NCI-H2196 treated with DMSO at 0.1 percent for 48 hours (cell line): ENCODE results near the gene NEK4.

ENCODE experiments used
- DNase-seq: peaks from one replicate; lab custom pipeline; 2025; ENCODE audit not compliant: unreplicated experiment; lab: John Stamatoyannopoulos, UW

The NEK4 gene

GRCh38 chr3:52793702-52794611, 23.2 kb upstream of the NEK4 start:
- no peak for DNase-seq

DNA sequence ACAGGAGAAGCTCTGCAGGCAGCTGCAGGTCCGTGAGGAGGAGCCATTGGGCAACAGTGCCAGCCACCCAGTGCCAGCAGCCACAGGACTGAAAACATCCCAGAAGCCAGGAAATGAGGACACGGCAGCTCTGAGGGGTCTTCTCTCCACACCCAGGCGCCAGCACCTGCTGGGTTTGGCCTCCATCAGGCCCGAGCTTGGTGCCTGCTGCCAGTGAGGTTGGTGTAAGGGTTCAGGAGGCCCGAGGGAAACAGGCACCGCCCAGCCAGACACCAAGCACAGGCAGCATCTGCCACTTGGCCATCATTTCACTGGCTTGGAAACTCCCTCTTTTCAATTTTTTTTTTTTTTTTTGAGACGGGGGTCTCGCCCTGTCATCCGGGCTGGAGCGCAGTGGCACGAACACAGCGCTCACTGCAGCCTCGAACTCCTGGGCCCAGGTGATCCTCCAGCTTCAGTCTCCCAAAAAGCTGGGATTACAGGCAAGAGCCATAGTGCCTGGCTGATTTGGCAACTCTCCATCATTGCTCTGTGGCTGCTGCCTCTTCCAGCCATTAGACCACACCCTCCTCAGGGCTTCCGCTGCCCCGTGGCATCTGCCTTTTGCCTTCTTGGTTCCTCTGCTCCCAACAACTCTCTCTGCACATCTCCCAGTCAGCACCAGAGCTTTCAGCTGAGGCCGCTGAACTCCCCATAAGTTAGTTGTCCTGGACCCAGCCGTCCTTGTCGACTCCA, 22.4 kb upstream of the NEK4 start:
- DNase-seq: no peak

GRCh38 chr3:52792413-52792812, 21.7 kb upstream of the NEK4 start:
- no peak for DNase-seq

GRCh38 chr3:52791928-52792327, 21.2 kb upstream of the NEK4 start:
- DNase-seq: no peak

DNA sequence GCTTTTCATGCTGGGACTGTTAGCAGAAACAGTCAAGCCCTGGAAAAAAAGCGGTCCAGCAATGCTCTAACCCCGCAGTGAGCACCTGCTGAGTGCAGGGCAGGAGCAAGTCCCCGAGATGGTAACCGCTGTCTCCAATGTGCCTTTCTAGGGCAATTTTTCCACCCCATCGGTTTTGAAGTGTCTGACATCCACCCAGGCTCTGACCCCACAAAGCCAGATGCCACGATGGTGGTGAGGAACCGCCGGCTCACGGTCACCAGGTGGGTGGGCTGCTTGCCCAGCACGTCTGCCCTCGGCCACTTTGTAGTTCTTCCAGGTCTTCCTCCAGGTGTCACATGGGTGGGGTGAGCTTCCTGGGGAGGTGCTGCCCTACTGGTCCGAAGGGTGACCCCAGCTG, 20.6 kb upstream of the NEK4 start:
- no peak for DNase-seq

DNA sequence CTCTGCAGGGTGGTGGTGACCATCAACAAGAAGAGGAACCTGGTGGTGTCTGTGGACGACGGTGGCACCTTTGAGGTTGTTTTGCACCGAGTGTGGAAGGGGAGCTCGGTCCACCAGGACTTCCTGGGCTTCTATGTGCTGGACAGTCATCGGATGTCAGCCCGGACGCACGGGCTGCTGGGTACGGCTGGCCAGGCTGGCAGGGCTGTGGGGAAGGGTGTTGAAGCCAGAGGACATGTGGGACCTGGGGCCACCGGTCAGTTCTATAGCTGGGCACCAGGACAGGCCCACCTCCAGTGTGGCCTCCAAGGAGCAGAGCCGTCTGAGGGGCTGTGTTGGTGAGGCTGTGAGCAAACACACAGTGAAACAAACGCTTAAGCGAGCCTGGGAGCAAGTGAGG, 20.0 kb upstream of the NEK4 start:
- no peak for DNase-seq

- no peak for DNase-seq
Measured at GRCh38 chr3:52790337-52790736, 19.6 kb upstream of the NEK4 start.

GRCh38 chr3:52789746-52790040, 19.0 kb upstream of the NEK4 start:
- DNase-seq: no peak

GRCh38 chr3:52788890-52789745, 18.4 kb upstream of the NEK4 start:
- DNase-seq: no peak

DNA sequence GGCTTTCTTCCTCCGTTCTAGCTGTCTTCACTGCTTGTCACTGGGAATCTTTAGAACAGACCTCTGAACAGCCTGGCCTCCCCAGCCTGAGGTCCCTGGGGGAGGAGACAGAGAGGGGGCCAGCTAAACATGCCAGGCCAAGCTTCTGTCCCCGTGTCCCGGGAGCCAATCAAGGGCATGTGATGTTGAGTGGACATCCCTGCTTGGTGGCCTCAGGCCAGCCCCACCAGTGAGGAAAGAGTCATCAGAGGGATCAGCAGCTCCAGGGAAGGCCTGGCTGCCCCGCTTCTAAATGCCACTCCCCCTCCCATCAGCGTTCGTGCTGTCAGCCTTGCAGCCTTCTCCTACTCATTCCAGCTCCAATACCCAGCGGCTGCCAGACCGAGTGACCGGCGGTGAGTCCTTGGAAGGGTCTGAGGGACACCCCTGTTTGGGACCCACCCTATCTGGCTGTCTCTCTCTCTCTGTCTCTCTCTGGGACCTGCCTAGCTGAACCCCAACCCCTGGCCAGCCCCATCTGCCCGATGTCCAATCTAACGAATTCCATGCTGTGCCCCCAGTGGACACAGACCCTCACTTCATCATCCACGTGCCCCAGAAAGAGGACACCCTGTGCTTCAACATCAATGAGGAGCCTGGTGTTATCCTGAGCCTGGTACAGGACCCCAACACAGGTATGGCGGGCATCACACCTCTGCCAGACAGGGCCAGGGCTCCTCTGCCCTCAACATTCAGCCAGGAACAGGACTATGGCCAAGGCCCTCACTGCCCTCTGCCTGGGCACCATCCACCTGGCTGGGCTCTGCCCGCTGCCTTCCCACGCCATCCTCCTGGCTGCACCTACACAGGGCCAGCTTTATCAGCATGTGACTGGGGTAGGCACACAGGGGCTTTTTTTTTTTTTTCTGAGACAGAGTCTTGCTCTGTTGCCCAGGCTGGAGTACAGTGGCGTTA, 17.2 kb upstream of the NEK4 start:
- DNase-seq: no peak

- no peak for DNase-seq
Measured at GRCh38 chr3:52787246-52787645, 16.5 kb upstream of the NEK4 start.

DNA sequence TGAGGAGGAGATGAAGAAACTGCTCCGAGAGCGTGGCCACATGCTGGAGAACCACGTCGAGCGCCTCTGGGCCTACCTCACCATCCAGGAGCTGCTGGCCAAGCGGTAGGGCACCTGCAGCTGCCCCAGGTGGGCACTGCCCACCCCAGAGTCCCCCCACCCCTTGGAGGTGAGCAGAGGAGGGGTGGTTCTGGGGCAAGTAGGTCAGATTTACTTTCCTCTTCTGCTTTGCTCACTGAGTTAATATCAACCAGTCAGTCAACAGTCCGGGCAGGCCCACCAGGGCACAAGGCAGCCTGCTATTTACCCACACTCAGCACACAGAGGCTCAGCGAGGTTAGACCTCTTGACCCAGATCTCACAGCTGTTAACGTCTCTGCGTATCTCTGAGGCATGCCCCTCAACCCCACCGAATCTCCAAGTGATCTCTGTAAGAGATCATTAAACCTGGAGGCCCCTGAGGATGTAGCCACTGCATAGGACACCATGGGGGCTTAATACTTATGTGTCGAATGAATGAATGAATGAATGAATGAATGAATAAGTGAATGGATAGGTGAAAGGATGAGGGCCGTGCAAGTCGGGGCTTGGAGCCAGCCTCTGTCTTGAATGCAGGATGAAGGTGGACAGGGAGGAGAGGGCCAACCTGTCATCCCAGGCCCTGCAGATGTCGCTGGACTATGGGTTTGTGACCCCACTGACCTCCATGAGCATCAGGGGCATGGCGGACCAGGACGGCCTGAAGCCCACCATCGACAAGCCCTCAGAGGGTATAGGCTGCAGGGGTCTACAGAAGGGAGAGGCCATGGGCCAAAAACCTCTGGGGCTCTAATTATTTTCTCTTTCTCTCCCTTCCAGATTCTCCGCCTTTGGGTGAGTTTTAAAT, 15.8 kb upstream of the NEK4 start:
- no peak for DNase-seq

GRCh38 chr3:52784931-52785590, 14.3 kb upstream of the NEK4 start:
- DNase-seq: no peak

DNA sequence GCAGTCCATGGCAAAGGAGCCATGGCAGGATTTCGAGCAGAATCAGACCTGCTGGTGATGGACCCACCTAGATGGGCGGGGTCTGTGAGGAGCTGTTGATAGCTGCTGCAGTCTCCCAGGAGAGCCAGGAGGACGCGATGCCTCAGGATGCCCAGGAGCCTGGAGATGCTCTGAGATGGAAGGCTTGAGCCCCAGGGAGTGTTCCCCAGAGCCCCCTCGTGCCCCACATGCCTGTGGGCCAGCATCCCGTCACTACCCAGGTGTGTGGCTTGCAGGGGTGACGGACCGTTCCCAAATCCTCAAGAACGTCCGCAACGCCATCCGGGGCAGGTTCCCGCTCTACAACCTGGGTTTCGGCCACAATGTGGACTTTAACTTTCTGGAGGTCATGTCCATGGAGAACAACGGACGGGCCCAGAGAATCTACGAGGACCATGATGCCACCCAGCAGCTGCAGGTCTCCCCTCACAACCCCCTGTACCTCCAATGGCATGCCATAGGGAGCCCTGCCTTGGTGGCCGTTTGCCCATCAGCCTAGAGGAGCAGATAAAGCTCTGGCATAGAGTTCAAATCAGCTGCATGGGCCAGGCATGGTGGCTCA, 13.4 kb upstream of the NEK4 start:
- DNase-seq: no peak

DNA sequence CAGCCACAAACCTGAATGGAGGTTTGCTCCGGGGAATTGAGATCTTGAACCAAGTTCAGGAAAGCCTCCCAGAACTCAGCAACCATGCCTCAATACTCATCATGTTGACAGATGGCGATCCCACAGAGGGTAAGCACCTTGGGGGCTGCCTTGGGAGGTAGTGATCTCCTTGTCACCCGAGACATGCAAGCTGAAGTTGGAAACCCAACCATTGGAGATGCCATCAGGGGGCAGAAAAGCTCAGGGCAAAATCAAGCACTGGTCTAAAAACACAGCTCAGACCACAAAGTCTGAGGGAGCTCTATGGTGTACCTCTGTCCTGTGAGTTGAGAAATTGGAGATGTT, 12.4 kb upstream of the NEK4 start:
- no peak for DNase-seq

- DNase-seq: no peak
Measured at GRCh38 chr3:52782412-52783210, 11.9 kb upstream of the NEK4 start.

- DNase-seq: no peak
Measured at GRCh38 chr3:52781741-52782140, 11.0 kb upstream of the NEK4 start.
